CD4-positive, alpha-beta T cell (primary cell): ENCODE data around the gene C1QTNF8. TPM values are rescaled to one million over a fixed set of nuclear protein-coding genes. Genes with fewer than 3 reads are reported as not detected.

Experiments used
- ATAC-seq: fragments of 200-7000 bp; cut with Tn5 transposase; one replicate; pipeline ENCODE4 v1.10.0; 2022; ENCODE audit warnings: mild to moderate bottlenecking; ENCODE audit not compliant: poor library complexity
- CTCF ChIA-PET: fragments of 350-600 bp; sonication (Branson Sonifier 250); formaldehyde crosslinking; loops from one replicate; lab custom pipeline; 2021; ENCODE audit warnings: antibody characterized with exemption, inconsistent platforms; lab: Charles Lee
- POLR2A ChIA-PET: fragments of 350-600 bp; sonication (Branson Sonifier 250); formaldehyde crosslinking; loops from one replicate; lab custom pipeline; 2021; ENCODE audit warnings: antibody characterized with exemption, inconsistent platforms; lab: Charles Lee
- DNase-seq, 14 experiments: peaks; one replicate each; pipeline ENCODE4 v3.0.0-alpha.2; 2013 to 2020; ENCODE audit warnings: mixed read lengths in 2 of 14
- H3K27ac ChIP-seq, 2 donors: one replicate each; pipeline versions ENCODE4 v1.5.1 to v1.7.0; 2013; ENCODE audit warnings: low read length in 2 of 2, low read depth in 1 of 2, mild to moderate bottlenecking in 1 of 2
- H3K27me3 ChIP-seq, 2 experiments: 1 replicate in 1 of 2; 2 replicates in 1 of 2; pipeline versions ENCODE4 v1.6.1 to v1.7.0; 2013; ENCODE audit warnings: low read length in 2 of 2, control low read depth in 1 of 2, mild to moderate bottlenecking in 1 of 2, moderate library complexity in 1 of 2; ENCODE audit not compliant: insufficient read depth in 2 of 2, control insufficient read depth in 1 of 2
- H3K36me3 ChIP-seq: one replicate; pipeline ENCODE4 v1.6.1; 2013; ENCODE audit warnings: low read length, control low read depth; ENCODE audit not compliant: insufficient read depth
- H3K4me1 ChIP-seq: one replicate; pipeline ENCODE4 v1.6.1; 2013; ENCODE audit warnings: low read length, control low read depth; ENCODE audit not compliant: insufficient read depth
- H3K4me3 ChIP-seq: one replicate; pipeline ENCODE4 v1.5.1; 2013; ENCODE audit warnings: mild to moderate bottlenecking, low read length, moderate library complexity
- H3K9me3 ChIP-seq, 2 experiments: 1 replicate in 1 of 2; 2 replicates in 1 of 2; pipeline versions ENCODE4 v1.6.1 to v1.7.0; 2013; ENCODE audit warnings: low read length in 2 of 2, mild to moderate bottlenecking in 2 of 2, control low read depth in 1 of 2, moderate library complexity in 1 of 2; ENCODE audit not compliant: control insufficient read depth in 1 of 2, insufficient read depth in 1 of 2
- H3K27ac Mint-ChIP-seq: one replicate; pipeline ENCODE4 v1.8.0; 2020; ENCODE audit warnings: mixed read lengths
- H3K27me3 Mint-ChIP-seq: one replicate; pipeline ENCODE4 v1.8.0; 2021; ENCODE audit warnings: mixed read lengths
- H3K36me3 Mint-ChIP-seq: one replicate; pipeline ENCODE4 v1.8.0; 2021; ENCODE audit warnings: low read depth, mixed read lengths
- H3K4me1 Mint-ChIP-seq: one replicate; pipeline ENCODE4 v1.8.0; 2021; ENCODE audit warnings: low read depth, mixed read lengths
- H3K4me3 Mint-ChIP-seq: one replicate; pipeline ENCODE4 v1.8.0; 2020; ENCODE audit warnings: mild to moderate bottlenecking, mixed read lengths
- H3K9me3 Mint-ChIP-seq: one replicate; pipeline ENCODE4 v1.8.0; 2020; ENCODE audit warnings: mixed read lengths
- CTCF ChIP-seq: fragments of 200-600 bp; IDR thresholded peaks from one replicate; pipeline ENCODE4 v1.8.0; 2022; ENCODE audit warnings: antibody characterized with exemption, mild to moderate bottlenecking
- intact Hi-C, 2 experiments: fragments of 100-400 bp; cut with DNase I in 1 of 2; cut with micrococcal nuclease in 1 of 2; formaldehyde crosslinking; loops; one replicate each; pipeline versions ENCODE4 v1.15.1 to v1.9.0; 2023 to 2025; cut with DNase I, micrococcal nuclease
- total RNA-seq, 174 experiments: library from RNA in 2 of 174; stranded (reverse) in 2 of 174; gene quantifications; one replicate each; pipeline ENCODE4 v1.2.3 and lab custom pipeline; 2021 to 2026

Gene C1QTNF8
- total RNA-seq, 2 experiments from 2014 or later: not detected

GRCh38 chr16:1144476-1145382 is 48.7 kb upstream of the C1QTNF8 start:
- Mint-ChIP-seq H3K36me3 (no peaks in the 10 kb centered on the region), H3K9me3 (no peaks in the 10 kb centered on the region), H3K27ac (no peak overlapping the region), H3K4me1 (no peaks in the 10 kb centered on the region), H3K4me3 (no peak overlapping the region), H3K27me3 (no peaks in the 10 kb centered on the region)
- ChIA-PET CTCF (no interaction called here), POLR2A (no interaction called here)
- Histone ChIP-seq H3K27ac (no peak overlapping the region), H3K4me3 (no peak overlapping the region), H3K36me3 (no peaks in the 10 kb centered on the region), H3K4me1 (no peaks in the 10 kb centered on the region), H3K27me3 (no peaks in the 10 kb centered on the region), H3K9me3 (peaks cover 0 to 29% of the 10 kb centered on the region in 2 experiments)
- intact Hi-C loops: no loop called here
- no peak for TF ChIP-seq CTCF
- ATAC-seq: no peak
- no peak for DNase-seq

DNA sequence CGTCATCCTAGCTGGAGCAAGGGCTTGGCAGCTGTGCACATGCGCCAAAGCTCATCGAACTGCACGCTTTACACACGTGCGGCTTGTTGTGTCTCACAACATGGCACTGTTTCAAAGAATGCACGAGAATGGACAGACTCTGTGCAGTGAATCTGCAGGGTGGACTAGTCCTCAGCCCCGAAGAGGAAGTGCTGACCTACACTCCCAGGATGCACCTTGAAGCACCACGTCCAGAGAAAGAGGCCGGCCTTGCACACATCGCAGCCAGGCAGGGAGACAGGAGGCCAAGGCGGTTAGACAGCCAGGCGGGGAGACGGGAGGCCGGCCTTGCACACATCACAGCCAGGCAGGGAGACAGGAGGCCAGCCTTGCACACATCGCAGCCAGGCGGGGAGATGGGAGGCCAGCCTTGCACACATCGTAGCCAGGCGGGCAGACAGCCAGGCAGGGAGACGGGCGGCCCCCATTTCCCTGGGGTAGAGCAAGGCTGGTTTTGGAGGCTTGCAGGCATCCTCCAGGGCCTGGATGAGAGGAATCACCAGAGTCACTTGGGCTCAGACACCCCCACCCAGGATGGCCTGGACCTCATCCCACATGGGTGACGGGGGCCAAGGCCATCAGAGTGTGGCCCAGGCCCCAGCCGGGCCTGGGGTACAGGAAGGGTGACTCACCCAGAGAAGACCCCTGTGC is 47.9 kb upstream of the C1QTNF8 start:
- Histone ChIP-seq H3K27me3 (no peaks in the 10 kb centered on the region), H3K27ac (no peak overlapping the region), H3K4me3 (no peak overlapping the region), H3K36me3 (no peaks in the 10 kb centered on the region), H3K4me1 (no peaks in the 10 kb centered on the region), H3K9me3 (peaks cover 0 to 21% of the 10 kb centered on the region in 2 experiments)
- Mint-ChIP-seq H3K27me3 (no peaks in the 10 kb centered on the region), H3K27ac (no peak overlapping the region), H3K4me1 (no peaks in the 10 kb centered on the region), H3K9me3 (no peaks in the 10 kb centered on the region), H3K4me3 (no peak overlapping the region), H3K36me3 (no peaks in the 10 kb centered on the region)
- CTCF ChIA-PET: no interaction called here
- intact Hi-C loops: no loop called here
- no peak for TF ChIP-seq CTCF
- DNase-seq: no peak
- POLR2A ChIA-PET: no interaction called here
- no peak for ATAC-seq

DNA sequence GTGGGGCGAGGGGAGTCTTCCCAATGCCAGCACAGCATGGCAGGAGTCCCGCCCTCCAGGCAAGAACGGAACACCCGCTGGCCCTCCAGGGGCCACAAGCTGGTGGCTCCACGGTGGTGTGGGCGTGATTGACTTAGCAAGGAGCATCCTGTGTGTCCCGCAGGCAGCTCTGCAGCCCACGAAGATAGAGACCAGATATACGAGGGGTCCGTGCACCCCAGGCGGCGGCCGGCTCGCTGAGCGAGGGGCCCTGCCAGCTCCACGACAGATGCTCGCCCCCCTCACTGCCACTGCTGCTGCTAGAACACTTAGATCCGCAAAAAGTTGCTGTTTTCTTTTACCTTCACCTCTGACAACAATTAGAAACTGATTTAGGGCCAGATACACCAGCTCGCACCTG is 46.9 kb upstream of the C1QTNF8 start:
- H3K4me3 ChIP-seq: no peak overlapping the region
- ATAC-seq (no peak), DNase-seq (no peak)
- H3K9me3 ChIP-seq: peaks cover 0 to 11% of the 10 kb centered on the region in 2 experiments
- no peaks in the 10 kb centered on the region for H3K4me1 ChIP-seq
- no peak overlapping the region for H3K27ac ChIP-seq
- H3K9me3 Mint-ChIP-seq: no peaks in the 10 kb centered on the region
- H3K36me3 Mint-ChIP-seq: no peaks in the 10 kb centered on the region
- no peaks in the 10 kb centered on the region for H3K27me3 ChIP-seq
- H3K27ac Mint-ChIP-seq: no peak overlapping the region
- intact Hi-C loops: no loop called here
- no peak overlapping the region for H3K4me3 Mint-ChIP-seq
- no peaks in the 10 kb centered on the region for H3K36me3 ChIP-seq
- CTCF ChIA-PET: no interaction called here
- H3K27me3 Mint-ChIP-seq: no peaks in the 10 kb centered on the region
- H3K4me1 Mint-ChIP-seq: no peaks in the 10 kb centered on the region
- no peak for TF ChIP-seq CTCF
- POLR2A ChIA-PET: no interaction called here
